H1 (cell line): ENCODE results near the gene FOXL2NB. TPM values are rescaled to one million over a fixed set of nuclear protein-coding genes. Genes with fewer than 3 reads are reported as not detected.
A peak's percentile ranks its signal among the peaks of the same experiment; 100 is the strongest.

Source experiments
- CTCF ChIA-PET: fragments of 300-600 bp; sonication (Branson Sonifier 250); formaldehyde crosslinking; loops from one replicate; lab custom pipeline; 2021; ENCODE audit not compliant: partially characterized antibody; lab: Charles Lee
- POLR2A ChIA-PET: fragments of 300-600 bp; sonication (Branson Sonifier 250); formaldehyde crosslinking; loops from one replicate; lab custom pipeline; 2021; ENCODE audit warnings: inconsistent platforms; ENCODE audit not compliant: partially characterized antibody; lab: Charles Lee
- DNase-seq, 2 experiments: peaks; one replicate each; pipeline versions ENCODE4 v3.0.0 to v3.0.0-alpha.2; 2010 to 2022; ENCODE audit warnings: low spot score in 2 of 2, low read depth in 1 of 2, mixed read lengths in 1 of 2
- FAIRE-seq: peaks from 2 replicates; lab custom pipeline; 2011; peaks lifted over from hg19 to GRCh38; lab: Jason Lieb, UNC
- H2AFZ ChIP-seq: 2 replicates; pipeline ENCODE4 v1.8.1; 2012; ENCODE audit warnings: low read length, inconsistent platforms
- H2AK5ac ChIP-seq: 2 replicates; pipeline ENCODE4 v1.6.1; 2013; ENCODE audit warnings: low read depth, low read length
- H2BK120ac ChIP-seq: replicated peaks from 2 replicates; pipeline ENCODE3; 2013; ENCODE audit warnings: low read depth, low read length, inconsistent platforms
- H2BK12ac ChIP-seq: 2 replicates; pipeline ENCODE4 v1.6.1; 2013; ENCODE audit warnings: low read depth, low read length
- H2BK15ac ChIP-seq: 2 replicates; pipeline ENCODE4 v1.6.1; 2013; ENCODE audit warnings: low read length
- H2BK20ac ChIP-seq: 2 replicates; pipeline ENCODE4 v1.6.1; 2013; ENCODE audit warnings: low read length
- H2BK5ac ChIP-seq: 2 replicates; pipeline ENCODE4 v1.6.1; 2013; ENCODE audit warnings: low read depth, low read length
- H3K14ac ChIP-seq: 2 replicates; pipeline ENCODE4 v1.6.1; 2013; ENCODE audit warnings: inconsistent platforms; ENCODE audit not compliant: insufficient read length
- H3K18ac ChIP-seq: 2 replicates; pipeline ENCODE4 v1.6.1; 2013; ENCODE audit warnings: low read length; ENCODE audit errors: extremely low read depth
- H3K23ac ChIP-seq: 2 replicates; pipeline ENCODE4 v1.6.1; 2013; ENCODE audit warnings: inconsistent platforms; ENCODE audit not compliant: insufficient read length
- H3K23me2 ChIP-seq: 2 replicates; pipeline ENCODE4 v1.6.1; 2013; ENCODE audit warnings: low read depth, low read length
- H3K27ac ChIP-seq: 2 replicates; pipeline ENCODE4 v1.6.1; 2011; ENCODE audit warnings: low read depth, low read length, inconsistent platforms
- H3K27me3 ChIP-seq, 4 experiments: replicated peaks in 1 of 4; 1 replicate in 1 of 4; 2 replicates in 3 of 4; pipeline versions ENCODE4 v1.6.1 to v1.8.1; 2011 to 2013; ENCODE audit warnings: low read length in 3 of 4, mild to moderate bottlenecking in 3 of 4, inconsistent platforms in 2 of 4, mixed read lengths in 2 of 4, moderate library complexity in 1 of 4; ENCODE audit not compliant: control insufficient read depth in 3 of 4, insufficient read depth in 3 of 4; ENCODE audit errors: extremely low read depth in 1 of 4
- H3K36me3 ChIP-seq, 4 experiments: 2 replicates each; pipeline versions ENCODE4 v1.6.1 to v1.8.1; 2011 to 2013; ENCODE audit warnings: mild to moderate bottlenecking in 4 of 4, low read length in 3 of 4, moderate library complexity in 2 of 4, control low read depth in 1 of 4, inconsistent platforms in 1 of 4; ENCODE audit not compliant: insufficient read depth in 4 of 4, control insufficient read depth in 2 of 4
- H3K4ac ChIP-seq: replicated peaks from 2 replicates; pipeline ENCODE3; 2013; ENCODE audit warnings: low read length, low read depth, mixed read lengths, inconsistent platforms; ENCODE audit not compliant: insufficient read length
- H3K4me1 ChIP-seq, 4 experiments: replicated peaks in 1 of 4; 1 replicate in 1 of 4; 2 replicates in 3 of 4; pipeline versions ENCODE4 v1.6.1 to v1.8.1; 2011 to 2013; ENCODE audit warnings: low read length in 3 of 4, inconsistent platforms in 2 of 4, mixed read lengths in 1 of 4; ENCODE audit not compliant: insufficient read depth in 4 of 4, control insufficient read depth in 3 of 4
- H3K4me2 ChIP-seq, 2 experiments: 2 replicates each; pipeline versions ENCODE4 v1.6.1 to v1.8.1; 2011 to 2013; ENCODE audit warnings: low read depth in 2 of 2, low read length in 2 of 2, control low read depth in 1 of 2, inconsistent platforms in 1 of 2, mild to moderate bottlenecking in 1 of 2; ENCODE audit not compliant: insufficient read depth in 1 of 2
- H3K4me3 ChIP-seq, 4 experiments: fragments of 200-600, 300-600 bp in 1 of 4; sonication (generic), shearing (Covaris generic), sonication (Bioruptor Twin) in 1 of 4; 2 replicates each; pipeline versions ENCODE4 v1.5.1 to v1.8.1; 2011 to 2016; ENCODE audit warnings: low read length in 4 of 4, low read depth in 3 of 4, control low read depth in 2 of 4, inconsistent platforms in 2 of 4, mild to moderate bottlenecking in 2 of 4, mixed read lengths in 1 of 4, moderate library complexity in 1 of 4; ENCODE audit not compliant: insufficient read depth in 2 of 4; ENCODE audit errors: extremely low read depth in 1 of 4
- H3K56ac ChIP-seq: replicated peaks from 2 replicates; pipeline ENCODE3; 2013; ENCODE audit warnings: low read depth, mild to moderate bottlenecking, mixed read lengths, low read length, inconsistent platforms; ENCODE audit not compliant: insufficient read length
- H3K79me1 ChIP-seq: 2 replicates; pipeline ENCODE4 v1.6.1; 2013; ENCODE audit warnings: low read depth, low read length, control low read depth
- H3K79me2 ChIP-seq, 2 experiments: 2 replicates each; pipeline versions ENCODE4 v1.6.1 to v1.8.1; 2012 to 2013; ENCODE audit warnings: low read length in 2 of 2, mild to moderate bottlenecking in 2 of 2, inconsistent platforms in 1 of 2; ENCODE audit not compliant: insufficient read depth in 2 of 2, control insufficient read depth in 1 of 2
- H3K9ac ChIP-seq, 4 experiments: replicated peaks in 1 of 4; 1 replicate in 1 of 4; 2 replicates in 3 of 4; pipeline versions ENCODE4 v1.6.1 to v1.8.1; 2011 to 2013; ENCODE audit warnings: low read depth in 3 of 4, low read length in 3 of 4, control low read depth in 2 of 4, mild to moderate bottlenecking in 2 of 4, moderate library complexity in 2 of 4, inconsistent platforms in 1 of 4; ENCODE audit errors: extremely low read depth in 1 of 4
- H3K9me3 ChIP-seq, 2 experiments: 2 replicates each; pipeline versions ENCODE4 v1.6.1 to v1.8.1; 2012 to 2013; ENCODE audit warnings: mild to moderate bottlenecking in 2 of 2, moderate library complexity in 2 of 2, control low read depth in 1 of 2, inconsistent platforms in 1 of 2, low read depth in 1 of 2, low read length in 1 of 2, mixed read lengths in 1 of 2; ENCODE audit not compliant: insufficient read depth in 2 of 2
- H4K20me1 ChIP-seq, 2 experiments: replicated peaks in 1 of 2; 2 replicates each; pipeline versions ENCODE3 to v1.8.1; 2011 to 2013; ENCODE audit warnings: inconsistent platforms in 2 of 2, low read length in 2 of 2, mild to moderate bottlenecking in 1 of 2; ENCODE audit not compliant: insufficient read depth in 2 of 2, control insufficient read depth in 1 of 2
- H4K5ac ChIP-seq: 2 replicates; pipeline ENCODE4 v1.6.1; 2013; ENCODE audit warnings: low read length, low read depth, mixed read lengths, inconsistent platforms; ENCODE audit not compliant: insufficient read length
- H4K8ac ChIP-seq: 2 replicates; pipeline ENCODE4 v1.8.0; 2013; ENCODE audit warnings: mild to moderate bottlenecking, moderate library complexity, low read length, inconsistent platforms; ENCODE audit not compliant: insufficient read depth; ENCODE audit errors: extremely low read depth
- H4K91ac ChIP-seq: replicated peaks from 2 replicates; pipeline ENCODE3; 2013; ENCODE audit warnings: low read length, mixed read lengths, inconsistent platforms; ENCODE audit not compliant: insufficient read length
- EZH2 ChIP-seq: fragments of 200-600 bp; sonication (generic); IDR thresholded peaks from 2 replicates; pipeline ENCODE4 v1.7.1; 2012; ENCODE audit warnings: low read depth, mild to moderate bottlenecking, moderate library complexity, low read length, inconsistent platforms; ENCODE audit not compliant: severe bottlenecking
- KDM4A ChIP-seq: IDR thresholded peaks from one replicate; pipeline ENCODE4 v1.7.1; 2012; ENCODE audit warnings: low read depth, mild to moderate bottlenecking, moderate library complexity, low read length, inconsistent platforms; ENCODE audit not compliant: severe bottlenecking
- POU5F1 ChIP-seq: IDR thresholded peaks from 2 replicates; pipeline ENCODE4 v1.6.1; 2011; ENCODE audit warnings: low read depth, mild to moderate bottlenecking, low read length, moderate library complexity
- WGBS, 2 experiments: shearing (Covaris generic) in 1 of 2; methylation state at CpG; one replicate each; pipeline versions ENCODE4 v1.1.6 to v1.1.7; 2013 to 2015; ENCODE audit warnings: low lambda C conversion rate in 2 of 2, mixed read lengths in 2 of 2, inconsistent platforms in 1 of 2, low coverage in 1 of 2, missing lambda C conversion rate in 1 of 2; ENCODE audit not compliant: insufficient replicate concordance in 2 of 2, insufficient coverage in 1 of 2, insufficient read length in 1 of 2; ENCODE audit errors: extremely low coverage in 1 of 2, missing lambda C conversion rate in 1 of 2; 5-methylcytosine and 5-hydroxymethylcytosine counted together
- polyA plus RNA-seq, 7 experiments: library from polyadenylated mRNA; depleted of rRNA in 3 of 7; stranded (reverse) in 5 of 7; unstranded in 2 of 7; fragments of >200 nt in 5 of 7; fragments of 200-250 nt in 2 of 7; gene quantifications; 1 replicate in 5 of 7; 2 replicates in 1 of 7; 4 replicates in 1 of 7; pipeline versions ENCODE4 v1.2.1 to v1.2.3, GENCODE V29; 2011 to 2013; ENCODE audit warnings: missing spikeins in 2 of 7, mixed read lengths in 2 of 7
- total RNA-seq: library from RNA; stranded (reverse); fragmentation: NEBNext Ultra II Directional; extraction: Animal tissue kit (Norgen Biotek cat#: 25700); gene quantifications from 2 replicates; pipeline ENCODE4 v1.2.1, GENCODE V29; 2021
- TF ChIP-seq, protein P1 (sequence below): IDR thresholded peaks from 2 replicates; pipeline ENCODE4 v1.6.1; 2012; ENCODE audit warnings: inconsistent platforms

Gene FOXL2NB
- total and polyA plus RNA-seq, 2 of the 8 experiments (the other 6 are each of a cell fraction or from before 2014, with no cell fraction given): 5.4 to 7.3 TPM

DNA sequence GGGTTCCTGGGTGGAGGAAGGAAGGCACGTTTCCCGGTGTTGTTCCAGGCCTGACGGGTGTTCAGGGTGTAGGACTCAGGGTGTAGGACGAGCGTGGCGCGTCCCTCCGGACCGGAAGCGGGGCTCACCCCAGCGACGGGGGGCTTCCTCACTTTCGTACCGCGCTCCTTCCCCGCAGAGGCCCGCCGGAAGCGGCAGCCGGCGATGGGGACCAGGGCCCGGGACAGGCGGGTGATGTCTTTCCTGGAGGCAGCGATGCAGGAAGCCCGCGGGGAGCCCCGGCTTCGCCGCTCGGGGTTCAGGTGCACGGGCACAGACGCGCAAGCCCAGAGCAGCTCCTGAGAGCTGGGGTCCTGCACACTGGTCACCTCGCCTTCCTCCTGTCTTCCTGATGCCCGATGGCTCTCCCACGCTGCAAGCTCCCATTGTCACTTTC, 13.4 kb downstream of the FOXL2NB start:
- CTCF ChIA-PET: interaction anchor here (0.6 to 4.9 kb wide), 19 partner anchors 9 to 545 kb away, joined by 3 to 38 read pairs (median 4); partner anchors contain the start of genes FOXL2 and FOXL2NB
- 46% methylated on average over 26 of the region's 36 CpGs; no CpG with 5 or more reads in 1 of the 2 experiments for WGBS, 2 experiments

More for the DNA sequence above, 13.4 kb downstream of the FOXL2NB start:
- Histone ChIP-seq H3K4ac (no peak overlapping the region), H4K8ac (no peak overlapping the region), H3K4me2 (peak overlapping the region; percentile 11 to 56; a peak in 2 of 4 replicates), H3K27me3 (peaks cover 5 to 15% (median 10%) of the 10 kb centered on the region in 4 experiments), H2BK20ac (no peak overlapping the region), H3K23me2 (no peaks in the 10 kb centered on the region), H3K4me3 (peak overlapping the region in 2 of 4 experiments; percentile 21 to 31; a peak in 3 of 8 replicates), H3K23ac (no peak overlapping the region), H3K56ac (no peak overlapping the region), H3K18ac (no peak overlapping the region), H4K20me1 (no peaks in the 10 kb centered on the region), H4K5ac (no peak overlapping the region), H3K36me3 (no peaks in the 10 kb centered on the region), H2AFZ (peak overlapping the region; percentile 11; the same call in 1 of the 2 replicates), H3K14ac (no peak overlapping the region), H2BK120ac (no peak overlapping the region), H2BK12ac (no peak overlapping the region), H3K4me1 (no peaks in the 10 kb centered on the region; a peak in 1 of 7 replicates), H2BK15ac (no peak overlapping the region), H3K79me1 (no peaks in the 10 kb centered on the region), H4K91ac (no peak overlapping the region), H2AK5ac (no peak overlapping the region; the same call in 1 of the 2 replicates), H3K9ac (no peak overlapping the region), H2BK5ac (no peak overlapping the region), H3K79me2 (no peaks in the 10 kb centered on the region), H3K27ac (no peak overlapping the region), H3K9me3 (peaks cover 0 to 7% of the 10 kb centered on the region in 2 experiments; a peak in 2 of 4 replicates)
- DNase-seq (no peak), FAIRE-seq (no peak)
- TF ChIP-seq POU5F1 (no peak), KDM4A (peak; percentile 41), EZH2 (peak; percentile 31)
- TF ChIP-seq, protein P1, sequence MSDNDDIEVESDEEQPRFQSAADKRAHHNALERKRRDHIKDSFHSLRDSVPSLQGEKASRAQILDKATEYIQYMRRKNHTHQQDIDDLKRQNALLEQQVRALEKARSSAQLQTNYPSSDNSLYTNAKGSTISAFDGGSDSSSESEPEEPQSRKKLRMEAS: peak; percentile 19; the same call in 1 of the 2 replicates
- POLR2A ChIA-PET: interaction anchor here (1.7 to 8.0 kb wide), 3 partner anchors 12 to 25 kb away, joined by 6 to 84 read pairs (median 6); partner anchors contain the start of genes FOXL2 and FOXL2NB
